ENCODE measurements around the gene PERCC1. TPM values are rescaled to one million over a fixed set of nuclear protein-coding genes. Genes with fewer than 3 reads are reported as not detected.

Gene PERCC1
- total RNA-seq, 2 experiments from 2014 or later = not detected

DNA sequence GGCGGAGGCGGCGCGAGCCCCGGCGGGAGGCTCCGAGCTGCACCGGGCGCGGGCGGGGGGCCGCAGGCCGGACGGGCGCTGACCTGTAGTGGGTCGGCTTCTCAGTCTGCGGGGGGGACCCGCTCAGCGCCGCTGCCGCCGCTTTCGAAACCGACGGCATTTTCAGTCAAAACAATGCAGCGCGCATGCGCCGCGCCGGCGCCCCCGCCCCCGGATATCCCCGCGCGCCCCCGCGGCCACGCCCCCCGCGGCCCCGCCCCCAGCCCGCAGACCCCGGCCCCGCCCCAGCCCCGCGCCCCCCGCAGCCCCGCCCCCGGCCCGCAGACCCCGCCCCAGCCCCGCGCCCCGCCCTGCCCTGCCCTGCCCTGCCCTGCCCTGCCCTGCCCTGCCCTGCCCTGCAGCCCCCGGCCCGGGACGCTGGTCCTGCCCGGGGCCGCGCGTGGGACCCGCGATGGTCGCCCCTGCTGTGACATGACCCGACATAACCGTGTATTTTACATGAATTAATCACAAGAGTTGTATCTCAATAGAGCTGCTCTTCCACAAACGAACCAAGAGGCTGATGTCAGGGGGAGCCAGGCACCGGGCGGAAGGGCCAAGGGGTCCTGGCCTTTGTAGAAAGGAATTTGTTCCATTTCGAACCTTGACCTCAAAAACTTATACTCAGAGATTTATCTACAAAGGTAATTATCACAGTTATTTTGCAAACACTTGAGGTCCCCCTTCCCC, 16.2 kb upstream of the PERCC1 start, which contains the start of gene UNKL:
UNKL (minus strand) TSS at position 173 of the 729 bp plus-strand sequence; CDS start at position 160, 13 bp downstream.
- peaks cover 32% of the 10 kb centered on the region for H3K4me1 ChIP-seq (ENCODE audit: insufficient read depth, low read length, poor library complexity, severe bottlenecking)
- H3K4me2 ChIP-seq (ENCODE audit: low read length) = peak within 1 kb of the TSS; percentile 72
- peak within 1 kb of the TSS; percentile 45 for H3K27ac ChIP-seq (ENCODE audit: low read depth, low read length, poor library complexity, severe bottlenecking)
- intact Hi-C loops (cut with micrococcal nuclease; ENCODE audit: unreplicated experiment) = loop anchor here (5.0 to 10.0 kb wide), 2 partner anchors 52 to 110 kb away; partner anchors contain the start of gene UBE2I
- H3K4me3 ChIP-seq (ENCODE audit: low read depth, low read length, poor library complexity, severe bottlenecking) = peak within 1 kb of the TSS; percentile 89
- CTCF ChIA-PET (ENCODE audit: unreplicated experiment) = no interaction called here
- no peaks in the 10 kb centered on the region for H3K9me3 ChIP-seq (ENCODE audit: low read length)
- H2AFZ ChIP-seq (ENCODE audit: low read length) = peak within 1 kb of the TSS; percentile 60
- DNase-seq (ENCODE audit: low spot score) = peak; percentile 84
- no peaks in the 10 kb centered on the region for H3K9me2 ChIP-seq (ENCODE audit: insufficient read depth, low read length)
- BruUV-seq (replicated peaks) = no TSS peak
- TF ChIP-seq, protein P1, sequence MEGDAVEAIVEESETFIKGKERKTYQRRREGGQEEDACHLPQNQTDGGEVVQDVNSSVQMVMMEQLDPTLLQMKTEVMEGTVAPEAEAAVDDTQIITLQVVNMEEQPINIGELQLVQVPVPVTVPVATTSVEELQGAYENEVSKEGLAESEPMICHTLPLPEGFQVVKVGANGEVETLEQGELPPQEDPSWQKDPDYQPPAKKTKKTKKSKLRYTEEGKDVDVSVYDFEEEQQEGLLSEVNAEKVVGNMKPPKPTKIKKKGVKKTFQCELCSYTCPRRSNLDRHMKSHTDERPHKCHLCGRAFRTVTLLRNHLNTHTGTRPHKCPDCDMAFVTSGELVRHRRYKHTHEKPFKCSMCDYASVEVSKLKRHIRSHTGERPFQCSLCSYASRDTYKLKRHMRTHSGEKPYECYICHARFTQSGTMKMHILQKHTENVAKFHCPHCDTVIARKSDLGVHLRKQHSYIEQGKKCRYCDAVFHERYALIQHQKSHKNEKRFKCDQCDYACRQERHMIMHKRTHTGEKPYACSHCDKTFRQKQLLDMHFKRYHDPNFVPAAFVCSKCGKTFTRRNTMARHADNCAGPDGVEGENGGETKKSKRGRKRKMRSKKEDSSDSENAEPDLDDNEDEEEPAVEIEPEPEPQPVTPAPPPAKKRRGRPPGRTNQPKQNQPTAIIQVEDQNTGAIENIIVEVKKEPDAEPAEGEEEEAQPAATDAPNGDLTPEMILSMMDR (conservative IDR thresholded peaks at IDR 0.05; ENCODE audit: low read length) = no peak
- no peak for TF ChIP-seq EZH2phosphoT487 (IDR thresholded peaks at IDR 0.05; ENCODE audit: borderline replicate concordance, low read depth, low read length)
- H4K20me1 ChIP-seq (ENCODE audit: insufficient read depth, low read length) = peaks cover 4% of the 10 kb centered on the region
- H3K79me2 ChIP-seq (ENCODE audit: insufficient read depth, low read depth, low read length) = peaks cover 23% of the 10 kb centered on the region
- POLR2A ChIA-PET = no interaction called here
- H3K36me3 ChIP-seq (ENCODE audit: insufficient read depth, low read length) = peaks cover 17% of the 10 kb centered on the region; the same call in 1 of the 2 replicates

DNA sequence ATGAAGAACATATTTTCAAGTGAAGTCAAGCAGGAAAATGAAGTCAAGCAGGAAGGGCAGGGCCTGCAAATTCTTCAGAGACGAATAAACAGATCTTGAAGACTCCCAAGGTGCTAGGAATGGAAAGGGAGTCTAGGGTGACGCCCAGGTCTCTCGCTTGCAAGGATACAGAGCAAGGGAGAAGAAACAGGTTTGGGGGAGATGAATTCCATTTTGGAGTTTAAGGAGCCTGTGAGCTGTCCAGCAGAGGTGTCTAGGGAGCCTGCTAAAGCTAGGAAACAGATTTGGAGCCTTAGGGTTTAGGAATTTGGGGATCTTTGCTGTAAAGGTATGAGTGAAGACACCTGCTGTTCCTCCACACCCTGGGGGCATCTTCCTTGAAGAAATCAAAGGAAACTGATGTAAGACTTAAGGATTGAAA, 14.3 kb upstream of the PERCC1 start:
- TF ChIP-seq EZH2phosphoT487 (IDR thresholded peaks at IDR 0.05; ENCODE audit: borderline replicate concordance, low read depth, low read length) = no peak
- TF ChIP-seq, protein P1 (conservative IDR thresholded peaks at IDR 0.05; ENCODE audit: low read length) = no peak
- Histone ChIP-seq H4K20me1 (ENCODE audit: insufficient read depth, low read length) (peaks cover 8% of the 10 kb centered on the region), H3K4me2 (ENCODE audit: low read length) (0 out of 2 replicates have a peak overlapping the region, but pooled peaks have one; percentile 1), H3K9me3 (ENCODE audit: low read length) (no peaks in the 10 kb centered on the region), H3K36me3 (ENCODE audit: insufficient read depth, low read length) (peaks cover 17% of the 10 kb centered on the region; the same call in 1 of the 2 replicates), H2AFZ (ENCODE audit: low read length) (no peak overlapping the region), H3K9me2 (ENCODE audit: insufficient read depth, low read length) (no peaks in the 10 kb centered on the region), H3K79me2 (ENCODE audit: insufficient read depth, low read depth, low read length) (peaks cover 32% of the 10 kb centered on the region), H3K27ac (ENCODE audit: low read depth, low read length, poor library complexity, severe bottlenecking) (no peak overlapping the region), H3K4me1 (ENCODE audit: insufficient read depth, low read length, poor library complexity, severe bottlenecking) (peaks cover 34% of the 10 kb centered on the region), H3K4me3 (ENCODE audit: low read depth, low read length, poor library complexity, severe bottlenecking) (no peak overlapping the region)
- no peak for DNase-seq (ENCODE audit: low spot score)
- POLR2A ChIA-PET = interaction anchor here (0.7 kb wide), 1 partner anchor 837 kb away, joined by 5 read pairs; no protein-coding TSS in a partner anchor
- intact Hi-C loops (cut with micrococcal nuclease; ENCODE audit: unreplicated experiment) = loop anchor here (10.0 kb wide), 1 partner anchor 112 kb away; the partner anchor contains the start of gene UBE2I
- BruUV-seq (replicated peaks) = no TSS peak
- CTCF ChIA-PET (ENCODE audit: unreplicated experiment) = no interaction called here

Data from OCI-LY7 (cell line).